ENCODE measurements around the gene TAOK3. TPM values are rescaled to one million over a fixed set of nuclear protein-coding genes. Genes with fewer than 3 reads are reported as not detected.

TAOK3 gene
- total RNA-seq, 1 experiment from 2014 or later = 39.1 TPM

DNA sequence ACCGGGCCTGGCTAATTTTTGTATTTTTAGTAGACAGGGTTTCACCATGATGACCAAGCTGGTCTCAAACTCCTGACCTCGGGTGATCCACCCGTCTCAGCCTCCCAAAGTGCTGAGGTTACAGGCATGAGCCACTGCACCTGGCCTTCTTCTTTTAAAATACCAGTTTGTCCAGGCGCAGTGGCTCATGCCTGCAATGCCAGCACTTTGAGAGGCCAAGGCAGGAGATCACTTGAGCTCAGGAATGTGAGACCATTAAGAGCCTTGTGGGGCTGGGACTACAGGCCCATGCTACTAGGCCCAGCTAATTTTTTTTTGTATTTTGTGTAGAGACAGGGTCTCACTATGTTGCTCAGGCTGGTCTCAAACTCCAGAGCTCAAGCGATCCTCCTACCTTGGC lies 244.8 kb downstream of the TAOK3 start:
- no peak overlapping the region for H3K27ac Mint-ChIP-seq (ENCODE audit: unreplicated experiment)
- H3K4me3 Mint-ChIP-seq (ENCODE audit: low read depth, unreplicated experiment) = no peak overlapping the region
- DNase-seq = no peak
- peaks cover 5% of the 10 kb centered on the region for H3K36me3 Mint-ChIP-seq (ENCODE audit: insufficient read depth, unreplicated experiment)
- intact Hi-C loops (cut with micrococcal nuclease; ENCODE audit: unreplicated experiment) = no loop called here
- peaks cover 13% of the 10 kb centered on the region for H3K4me1 Mint-ChIP-seq (ENCODE audit: low read depth, unreplicated experiment)
- no peaks in the 10 kb centered on the region for H3K9me3 Mint-ChIP-seq (ENCODE audit: low read depth, unreplicated experiment)
- BruUV-seq (replicated peaks) = no TSS peak
- H3K27me3 Mint-ChIP-seq (ENCODE audit: unreplicated experiment) = no peaks in the 10 kb centered on the region
- CTCF ChIA-PET = interaction anchor here (0.5 kb wide), 1 partner anchor 14 kb away, joined by 4 read pairs; no protein-coding TSS in a partner anchor
- TF ChIP-seq, protein P1, sequence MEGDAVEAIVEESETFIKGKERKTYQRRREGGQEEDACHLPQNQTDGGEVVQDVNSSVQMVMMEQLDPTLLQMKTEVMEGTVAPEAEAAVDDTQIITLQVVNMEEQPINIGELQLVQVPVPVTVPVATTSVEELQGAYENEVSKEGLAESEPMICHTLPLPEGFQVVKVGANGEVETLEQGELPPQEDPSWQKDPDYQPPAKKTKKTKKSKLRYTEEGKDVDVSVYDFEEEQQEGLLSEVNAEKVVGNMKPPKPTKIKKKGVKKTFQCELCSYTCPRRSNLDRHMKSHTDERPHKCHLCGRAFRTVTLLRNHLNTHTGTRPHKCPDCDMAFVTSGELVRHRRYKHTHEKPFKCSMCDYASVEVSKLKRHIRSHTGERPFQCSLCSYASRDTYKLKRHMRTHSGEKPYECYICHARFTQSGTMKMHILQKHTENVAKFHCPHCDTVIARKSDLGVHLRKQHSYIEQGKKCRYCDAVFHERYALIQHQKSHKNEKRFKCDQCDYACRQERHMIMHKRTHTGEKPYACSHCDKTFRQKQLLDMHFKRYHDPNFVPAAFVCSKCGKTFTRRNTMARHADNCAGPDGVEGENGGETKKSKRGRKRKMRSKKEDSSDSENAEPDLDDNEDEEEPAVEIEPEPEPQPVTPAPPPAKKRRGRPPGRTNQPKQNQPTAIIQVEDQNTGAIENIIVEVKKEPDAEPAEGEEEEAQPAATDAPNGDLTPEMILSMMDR (IDR thresholded peaks at IDR 0.05; ENCODE audit: unreplicated experiment) = no peak

DNA sequence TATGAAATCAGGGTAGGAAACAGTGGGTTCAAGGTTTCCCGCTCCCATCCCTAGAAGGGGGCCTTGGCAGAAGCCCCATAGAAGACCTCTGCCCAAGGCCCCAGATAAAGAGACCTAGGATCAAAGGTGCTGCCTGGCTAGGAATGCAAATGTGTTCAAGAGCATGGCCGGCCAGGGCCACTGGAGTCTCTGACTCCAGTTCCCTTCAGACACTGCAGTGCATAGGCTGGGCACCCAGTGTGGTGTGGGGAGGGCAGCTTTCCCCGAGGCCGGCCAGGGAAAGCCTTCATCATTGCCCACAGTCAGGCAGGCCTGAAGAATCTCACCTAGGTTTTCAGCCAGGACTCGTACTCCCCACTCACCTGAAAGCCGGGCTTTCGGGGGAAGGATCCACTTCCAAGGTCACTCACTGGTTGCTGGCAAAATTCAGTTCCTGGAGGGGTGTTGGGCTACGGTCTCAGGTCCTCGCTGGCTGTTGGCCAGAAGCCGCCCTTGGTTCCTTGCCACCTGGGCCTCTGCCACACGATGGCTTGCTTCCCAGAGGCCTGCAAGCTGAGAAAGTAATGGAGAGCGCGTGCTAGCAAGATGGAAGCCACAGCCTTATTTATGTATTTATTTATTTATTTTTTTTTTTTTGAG lies 246.5 kb downstream of the TAOK3 start:
- H3K36me3 Mint-ChIP-seq (ENCODE audit: insufficient read depth, unreplicated experiment) = peaks cover 2% of the 10 kb centered on the region
- intact Hi-C loops (cut with micrococcal nuclease; ENCODE audit: unreplicated experiment) = no loop called here
- DNase-seq = no peak
- H3K9me3 Mint-ChIP-seq (ENCODE audit: low read depth, unreplicated experiment) = no peaks in the 10 kb centered on the region
- CTCF ChIA-PET = no interaction called here
- H3K27me3 Mint-ChIP-seq (ENCODE audit: unreplicated experiment) = no peaks in the 10 kb centered on the region
- H3K4me3 Mint-ChIP-seq (ENCODE audit: low read depth, unreplicated experiment) = no peak overlapping the region
- no TSS peak for BruUV-seq (replicated peaks)
- peaks cover 1% of the 10 kb centered on the region for H3K4me1 Mint-ChIP-seq (ENCODE audit: low read depth, unreplicated experiment)
- H3K27ac Mint-ChIP-seq (ENCODE audit: unreplicated experiment) = no peak overlapping the region
- TF ChIP-seq, protein P1 (IDR thresholded peaks at IDR 0.05; ENCODE audit: unreplicated experiment) = no peak

DNA sequence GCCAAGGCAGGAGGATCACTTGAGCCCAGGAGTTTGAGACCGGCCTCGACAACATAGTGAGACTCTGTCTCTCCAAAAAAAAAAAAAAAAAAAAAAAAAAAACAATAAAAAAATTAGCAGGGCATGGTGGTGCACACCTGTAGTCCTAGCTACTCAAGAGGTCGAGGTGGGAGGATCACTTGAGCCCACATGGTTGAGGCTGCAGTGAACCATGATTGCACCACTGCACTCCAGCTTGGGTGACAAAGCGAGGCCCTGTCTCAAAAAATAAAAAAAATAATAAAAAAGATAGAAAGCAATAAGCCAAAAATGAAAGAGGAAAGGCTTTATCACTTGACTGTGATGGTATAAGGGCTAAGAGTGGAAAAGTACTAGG lies 247.0 kb downstream of the TAOK3 start:
- no TSS peak for BruUV-seq (replicated peaks)
- Mint-ChIP-seq H3K4me3 (ENCODE audit: low read depth, unreplicated experiment) (no peak overlapping the region), H3K9me3 (ENCODE audit: low read depth, unreplicated experiment) (no peaks in the 10 kb centered on the region), H3K4me1 (ENCODE audit: low read depth, unreplicated experiment) (peaks cover 4% of the 10 kb centered on the region), H3K27ac (ENCODE audit: unreplicated experiment) (no peak overlapping the region), H3K27me3 (ENCODE audit: unreplicated experiment) (no peaks in the 10 kb centered on the region), H3K36me3 (ENCODE audit: insufficient read depth, unreplicated experiment) (no peaks in the 10 kb centered on the region)
- TF ChIP-seq, protein P1 (IDR thresholded peaks at IDR 0.05; ENCODE audit: unreplicated experiment) = no peak
- CTCF ChIA-PET = no interaction called here
- no peak for DNase-seq
- intact Hi-C loops (cut with micrococcal nuclease; ENCODE audit: unreplicated experiment) = no loop called here

DNA sequence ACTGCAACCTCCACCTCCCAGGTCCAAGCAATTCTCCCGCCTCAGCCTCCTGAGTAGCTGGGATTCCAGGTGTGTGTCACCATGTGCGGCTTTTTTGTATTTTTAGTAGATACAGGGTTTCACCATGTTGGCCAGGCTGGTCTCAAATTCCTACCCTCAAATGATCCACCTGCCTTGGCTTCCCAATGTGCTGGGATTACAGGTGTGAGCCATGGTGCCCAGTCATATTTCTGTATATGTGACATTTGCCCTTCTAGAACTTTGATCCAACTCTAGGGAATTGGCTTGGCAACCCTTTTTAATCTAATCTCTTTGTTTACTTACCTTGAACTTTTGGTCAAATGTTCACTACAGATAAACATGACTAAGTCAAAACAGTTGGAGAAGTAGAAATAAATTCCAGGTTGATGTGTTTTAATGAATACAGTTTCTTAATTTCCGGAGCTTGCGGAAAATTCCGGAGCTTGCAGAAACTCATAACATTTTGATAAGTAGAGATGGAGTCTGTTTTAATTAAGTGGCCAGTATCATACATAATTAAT lies 248.3 kb downstream of the TAOK3 start:
- peaks cover 12% of the 10 kb centered on the region for H3K4me1 Mint-ChIP-seq (ENCODE audit: low read depth, unreplicated experiment)
- BruUV-seq (replicated peaks) = no TSS peak
- H3K4me3 Mint-ChIP-seq (ENCODE audit: low read depth, unreplicated experiment) = no peak overlapping the region
- no peaks in the 10 kb centered on the region for H3K36me3 Mint-ChIP-seq (ENCODE audit: insufficient read depth, unreplicated experiment)
- no peak overlapping the region for H3K27ac Mint-ChIP-seq (ENCODE audit: unreplicated experiment)
- no peak for DNase-seq
- TF ChIP-seq, protein P1 (IDR thresholded peaks at IDR 0.05; ENCODE audit: unreplicated experiment) = no peak
- no peaks in the 10 kb centered on the region for H3K9me3 Mint-ChIP-seq (ENCODE audit: low read depth, unreplicated experiment)
- CTCF ChIA-PET = no interaction called here
- intact Hi-C loops (cut with micrococcal nuclease; ENCODE audit: unreplicated experiment) = no loop called here
- H3K27me3 Mint-ChIP-seq (ENCODE audit: unreplicated experiment) = no peaks in the 10 kb centered on the region
